ENCODE measurements around the gene KCNIP4. TPM values are rescaled to one million over a fixed set of nuclear protein-coding genes. Genes with fewer than 3 reads are reported as not detected.

KCNIP4 gene
- total and polyA plus RNA-seq, 9 of the 15 experiments (the other 6 are each of a cell fraction or from before 2014, with no cell fraction given): 0.25 to 0.41 TPM; not detected in 7

GRCh38 chr4:21380861-21381260, 567.7 kb downstream of the KCNIP4 start (continued):
- TF ChIP-seq CREB3L1 (IDR thresholded peaks at IDR 0.05; ENCODE audit: borderline replicate concordance, low read depth) (no peak), ZNF347 (CRISPR knock-in tag; IDR thresholded peaks at IDR 0.05; ENCODE audit: low read depth) (no peak), ZNF408 (CRISPR knock-in tag; IDR thresholded peaks at IDR 0.05; ENCODE audit: low read depth) (no peak), SNRNP70 (optimal IDR thresholded peaks at IDR 0.05; ENCODE audit: low read depth, low read length) (no peak), ZNF436 (CRISPR knock-in tag; IDR thresholded peaks at IDR 0.05) (no peak), KHSRP (IDR thresholded peaks at IDR 0.05) (no peak), ZNF507 (tag; conservative IDR thresholded peaks at IDR 0.05) (no peak), RNF2 (IDR thresholded peaks at IDR 0.05) (no peak)

GRCh38 chr4:21377046-21377445, 571.5 kb downstream of the KCNIP4 start:
- H3K4me2 ChIP-seq (ENCODE audit: insufficient read depth, low read length): no peak overlapping the region
- no peak for FAIRE-seq
- H3K9me3 ChIP-seq (replicated peaks; ENCODE audit: control insufficient read depth, insufficient read depth, low read depth, low read length): no peaks in the 10 kb centered on the region
- H3K9ac ChIP-seq (ENCODE audit: insufficient read depth in 1 of 2, low read depth in 2 of 2, low read length in 2 of 2): no peak overlapping the region
- no peak overlapping the region for H3K4me3 ChIP-seq
- in situ Hi-C loops (cut with MboI): no loop called here
- H3K36me3 ChIP-seq (ENCODE audit: control insufficient read depth, insufficient read depth, low read length): no peaks in the 10 kb centered on the region
- intact Hi-C loops (cut with micrococcal nuclease): no loop called here
- CTCF ChIA-PET (ENCODE audit: low intra/inter-chr PET ratio): no interaction called here
- H4K20me1 ChIP-seq (replicated peaks; ENCODE audit: control insufficient read depth, insufficient read depth, low read length): no peaks in the 10 kb centered on the region
- ATAC-seq: no peak
- no peaks in the 10 kb centered on the region for H3K27me3 ChIP-seq (ENCODE audit: control insufficient read depth in 2 of 2, insufficient read depth in 2 of 2, low read length in 2 of 2)
- H3K79me2 ChIP-seq (ENCODE audit: control insufficient read depth, insufficient read depth, low read length): no peaks in the 10 kb centered on the region
- no peaks in the 10 kb centered on the region for H3K9me1 ChIP-seq (ENCODE audit: control insufficient read depth, insufficient read depth, low read length)
- no peak overlapping the region for H3K27ac ChIP-seq (ENCODE audit: extremely low read depth, low read depth, low read length)
- POLR2A ChIA-PET: no interaction called here
- TF ChIP-seq EP300 (IDR thresholded peaks at IDR 0.05; ENCODE audit: low read length) (no peak), HNRNPH1 (optimal IDR thresholded peaks at IDR 0.05; ENCODE audit: low read depth, low read length) (no peak), CREB3L1 (IDR thresholded peaks at IDR 0.05; ENCODE audit: borderline replicate concordance, low read depth) (no peak), ZFP1 (CRISPR knock-in tag; IDR thresholded peaks at IDR 0.05) (no peak), CCNT2 (IDR thresholded peaks at IDR 0.05; ENCODE audit: borderline replicate concordance, extremely low read depth, insufficient read length, low read depth, low read length) (no peak), NCOA6 (IDR thresholded peaks at IDR 0.05) (no peak)
- WGBS (ENCODE audit: insufficient coverage, low coverage, missing lambda C conversion rate): 0% methylated on average over 2 of the region's 2 CpGs
- no peak overlapping the region for H2AFZ ChIP-seq (ENCODE audit: low read depth, low read length)
- DNase-seq (ENCODE audit: extremely low read depth in 1 of 4, low spot score in 3 of 4): no peak
- no peaks in the 10 kb centered on the region for H3K4me1 ChIP-seq (replicated peaks in 1 of 2; ENCODE audit: control insufficient read depth in 2 of 2, insufficient read depth in 2 of 2, low read length in 2 of 2)
- BruUV-seq (replicated peaks): no TSS peak
